ENCODE measurements around the gene PDCD5.
"Not testable (repeated sequence)": the region's sequence is repeated elsewhere in the genome, so short reads cannot be mapped to it uniquely, and the experiment has no call there.

PDCD5 gene

GRCh38 chr19:32576790-32577189 is 4.2 kb upstream of the PDCD5 start:
- no peak for DNase-seq (ENCODE audit: low read depth, low spot score)

- no peak for DNase-seq (ENCODE audit: low read depth, low spot score)
These were observed 563 bp upstream of the PDCD5 start for GRCh38 chr19:32580353-32580900.

GRCh38 chr19:32581705-32582179 is 752 bp downstream of the PDCD5 start:
- DNase-seq (ENCODE audit: low read depth, low spot score) = no peak

GRCh38 chr19:32587747-32588504 is 6.9 kb downstream of the PDCD5 start:
- DNase-seq (ENCODE audit: low read depth, low spot score) = not testable (repeated sequence)

GRCh38 chr19:32594021-32594420 is 13.0 kb downstream of the PDCD5 start:
- no peak for DNase-seq (ENCODE audit: low read depth, low spot score)

- no peak for DNase-seq (ENCODE audit: low read depth, low spot score)
These were observed 14.5 kb downstream of the PDCD5 start for GRCh38 chr19:32595491-32595890.

GRCh38 chr19:32598022-32598421 is 17.0 kb downstream of the PDCD5 start:
- DNase-seq (ENCODE audit: low read depth, low spot score) = no peak

- no peak for DNase-seq (ENCODE audit: low read depth, low spot score)
These were observed 18.3 kb downstream of the PDCD5 start for GRCh38 chr19:32599258-32599657.

- no peak for DNase-seq (ENCODE audit: low read depth, low spot score)
These were observed 18.8 kb downstream of the PDCD5 start for GRCh38 chr19:32599736-32600157.

- no peak for DNase-seq (ENCODE audit: low read depth, low spot score)
These were observed 23.0 kb downstream of the PDCD5 start for GRCh38 chr19:32603961-32604360.

- DNase-seq (ENCODE audit: low read depth, low spot score) = no peak
These were observed 24.6 kb downstream of the PDCD5 start for GRCh38 chr19:32605544-32605943.

- DNase-seq (ENCODE audit: low read depth, low spot score) = no peak
These were observed 25.3 kb downstream of the PDCD5 start for GRCh38 chr19:32606289-32606688.

GRCh38 chr19:32607479-32607878 is 26.5 kb downstream of the PDCD5 start:
- DNase-seq (ENCODE audit: low read depth, low spot score) = no peak

GRCh38 chr19:32611161-32611560 is 30.2 kb downstream of the PDCD5 start:
- no peak for DNase-seq (ENCODE audit: low read depth, low spot score)

GRCh38 chr19:32613008-32613407 is 32.0 kb downstream of the PDCD5 start:
- DNase-seq (ENCODE audit: low read depth, low spot score) = no peak

GRCh38 chr19:32614916-32615315 is 33.9 kb downstream of the PDCD5 start:
- DNase-seq (ENCODE audit: low read depth, low spot score) = no peak

GRCh38 chr19:32615569-32615968 is 34.6 kb downstream of the PDCD5 start:
- no peak for DNase-seq (ENCODE audit: low read depth, low spot score)

- DNase-seq (ENCODE audit: low read depth, low spot score) = no peak
These were observed 38.2 kb downstream of the PDCD5 start for GRCh38 chr19:32619051-32619685.

- DNase-seq (ENCODE audit: low read depth, low spot score) = no peak
These were observed 41.0 kb downstream of the PDCD5 start for GRCh38 chr19:32622002-32622401.

GRCh38 chr19:32624410-32624809 is 43.4 kb downstream of the PDCD5 start:
- DNase-seq (ENCODE audit: low read depth, low spot score) = no peak

- DNase-seq (ENCODE audit: low read depth, low spot score) = no peak
These were observed 46.0 kb downstream of the PDCD5 start for GRCh38 chr19:32626969-32627368.

- DNase-seq (ENCODE audit: low read depth, low spot score) = no peak
These were observed 46.8 kb downstream of the PDCD5 start for GRCh38 chr19:32627714-32628270.

GRCh38 chr19:32630338-32630737 is 49.3 kb downstream of the PDCD5 start:
- no peak for DNase-seq (ENCODE audit: low read depth, low spot score)
